Esophagus muscularis mucosa (tissue), 4 donors: ENCODE results near the gene CEP135.

Experiments
- CTCF ChIP-seq, 3 experiments: fragments of 200-600 bp in 2 of 3; fragments of 450-650 bp in 1 of 3; sonication (generic) in 2 of 3; IDR thresholded peaks; one replicate each; pipeline ENCODE4 v1.5.1; 2017 to 2019; ENCODE audit warnings: antibody characterized with exemption in 3 of 3, mild to moderate bottlenecking in 2 of 3, moderate library complexity in 1 of 3
- EP300 ChIP-seq: sonication (generic); formaldehyde crosslinking; IDR thresholded peaks from one replicate; pipeline ENCODE4 v1.6.1; 2017; ENCODE audit warnings: antibody characterized with exemption
- POLR2A ChIP-seq: fragments of 450-650 bp; IDR thresholded peaks from one replicate; pipeline ENCODE4 v1.6.1; 2017; ENCODE audit warnings: antibody characterized with exemption, moderate library complexity, mild to moderate bottlenecking, low read depth

DNA sequence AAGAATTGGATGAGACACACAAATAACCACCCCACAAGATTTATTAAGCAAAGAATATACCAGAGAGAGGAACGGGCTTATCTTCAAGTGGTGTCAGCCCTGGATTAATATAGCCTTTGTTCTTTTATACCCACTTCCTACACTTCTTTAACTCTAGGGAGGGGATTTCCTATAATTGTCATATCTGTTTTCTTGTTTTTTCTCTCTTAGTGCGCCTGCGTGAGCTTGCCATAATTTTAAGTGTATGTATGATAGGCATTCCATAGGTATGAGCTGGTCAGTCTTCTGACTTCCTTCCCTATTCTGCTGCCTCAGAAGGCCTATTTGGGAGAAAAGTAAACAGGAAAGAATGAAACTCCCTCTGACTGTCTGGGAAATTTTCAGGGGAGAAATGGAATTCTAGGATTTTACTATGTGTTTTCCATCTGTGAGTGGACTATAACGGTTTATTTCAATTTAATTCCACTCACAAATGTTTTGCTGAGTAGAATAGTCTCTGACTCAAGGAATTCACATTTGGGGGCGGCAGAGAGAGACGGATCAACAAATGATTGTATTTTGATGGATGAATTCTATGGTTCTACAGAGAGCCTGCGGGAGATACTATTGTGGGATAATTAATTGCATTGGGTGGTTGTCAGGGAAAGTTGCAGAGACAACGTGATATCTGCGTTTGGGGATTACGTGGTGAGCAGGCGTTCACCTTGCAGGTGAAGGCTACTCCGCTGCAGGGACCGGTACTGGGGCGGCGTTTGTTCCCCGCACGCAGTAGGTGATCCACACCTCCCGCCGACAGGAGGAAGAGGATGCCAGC, 626 bp upstream of the CEP135 start:
- TF ChIP-seq CTCF (IDR thresholded peaks at IDR 0.05) (no peak), EP300 (no peak), POLR2A (no peak)
